Osteocyte (in vitro differentiated cells): ENCODE measurements around the gene PRDX3. TPM values are rescaled to one million over a fixed set of nuclear protein-coding genes. Genes with fewer than 3 reads are reported as not detected.
A peak's percentile ranks its signal among the peaks of the same experiment; 100 is the strongest.

Experiments used
- DNase-seq: peaks from one replicate; pipeline ENCODE4 v3.0.0; 2021; ENCODE audit warnings: mixed read lengths; ENCODE audit not compliant: unreplicated experiment; ENCODE audit errors: extremely low spot score
- H3K27ac Mint-ChIP-seq: one replicate; pipeline ENCODE4 v1.8.0; 2021; ENCODE audit warnings: mild to moderate bottlenecking, mixed read lengths; ENCODE audit not compliant: unreplicated experiment
- H3K27me3 Mint-ChIP-seq: one replicate; pipeline ENCODE4 v1.8.0; 2021; ENCODE audit warnings: mixed read lengths; ENCODE audit not compliant: unreplicated experiment
- H3K36me3 Mint-ChIP-seq: one replicate; pipeline ENCODE4 v1.8.0; 2021; ENCODE audit warnings: mixed read lengths; ENCODE audit not compliant: unreplicated experiment
- H3K4me1 Mint-ChIP-seq: one replicate; pipeline ENCODE4 v1.8.0; 2021; ENCODE audit warnings: mixed read lengths; ENCODE audit not compliant: unreplicated experiment
- H3K4me3 Mint-ChIP-seq: one replicate; pipeline ENCODE4 v1.8.0; 2021; ENCODE audit warnings: mild to moderate bottlenecking, moderate library complexity, mixed read lengths; ENCODE audit not compliant: unreplicated experiment
- H3K9me3 Mint-ChIP-seq: one replicate; pipeline ENCODE4 v1.8.0; 2021; ENCODE audit warnings: mixed read lengths; ENCODE audit not compliant: unreplicated experiment
- CTCF ChIP-seq: fragments of 200-600 bp; sonication (generic); IDR thresholded peaks from 2 replicates; pipeline ENCODE4 v1.5.0; 2021; ENCODE audit warnings: antibody characterized with exemption, mild to moderate bottlenecking, moderate library complexity
- total RNA-seq: library from RNA; stranded (reverse); gene quantifications from 2 replicates; pipeline ENCODE4 v1.2.1, GENCODE V29; 2021

PRDX3 gene
- total RNA-seq, 1 donor from 2014 or later, result 76.9 TPM

GRCh38 chr10:119199231-119199992, 20.8 kb upstream of the PRDX3 start:
- Mint-ChIP-seq H3K9me3 (no peaks in the 10 kb centered on the region), H3K27me3 (no peaks in the 10 kb centered on the region), H3K4me3 (no peak overlapping the region), H3K4me1 (no peaks in the 10 kb centered on the region), H3K27ac (no peak overlapping the region), H3K36me3 (no peaks in the 10 kb centered on the region)
- TF ChIP-seq CTCF, result peak; percentile 91
- DNase-seq, result peak; percentile 85

- H3K27ac Mint-ChIP-seq, result no peak overlapping the region
- TF ChIP-seq CTCF, result peak; percentile 39
- no peaks in the 10 kb centered on the region for H3K36me3 Mint-ChIP-seq
- no peaks in the 10 kb centered on the region for H3K4me1 Mint-ChIP-seq
- H3K4me3 Mint-ChIP-seq, result no peak overlapping the region
- no peaks in the 10 kb centered on the region for H3K27me3 Mint-ChIP-seq
- DNase-seq, result no peak
- no peaks in the 10 kb centered on the region for H3K9me3 Mint-ChIP-seq
Observed at GRCh38 chr10:119198438-119198837, 19.8 kb upstream of the PRDX3 start.

- H3K27me3 Mint-ChIP-seq, result peaks cover 3% of the 10 kb centered on the region
- H3K4me3 Mint-ChIP-seq, result no peak overlapping the region
- no peak for TF ChIP-seq CTCF
- H3K36me3 Mint-ChIP-seq, result no peaks in the 10 kb centered on the region
- no peak for DNase-seq
- H3K9me3 Mint-ChIP-seq, result no peaks in the 10 kb centered on the region
- no peak overlapping the region for H3K27ac Mint-ChIP-seq
- no peaks in the 10 kb centered on the region for H3K4me1 Mint-ChIP-seq
Observed at GRCh38 chr10:119197921-119198320, 19.3 kb upstream of the PRDX3 start.

- DNase-seq, result no peak
- Mint-ChIP-seq H3K4me3 (no peak overlapping the region), H3K9me3 (no peaks in the 10 kb centered on the region), H3K27ac (no peak overlapping the region), H3K4me1 (peaks cover 1% of the 10 kb centered on the region), H3K27me3 (peaks cover 3% of the 10 kb centered on the region), H3K36me3 (no peaks in the 10 kb centered on the region)
- TF ChIP-seq CTCF, result no peak
Observed at GRCh38 chr10:119191881-119192280, 13.3 kb upstream of the PRDX3 start.

GRCh38 chr10:119190954-119191785, 12.6 kb upstream of the PRDX3 start:
- no peak for TF ChIP-seq CTCF
- peaks cover 3% of the 10 kb centered on the region for H3K27me3 Mint-ChIP-seq

More at GRCh38 chr10:119190954-119191785, 12.6 kb upstream of the PRDX3 start:
- Mint-ChIP-seq H3K4me3 (no peak overlapping the region), H3K9me3 (no peaks in the 10 kb centered on the region), H3K27ac (no peak overlapping the region), H3K4me1 (peaks cover 1% of the 10 kb centered on the region), H3K36me3 (no peaks in the 10 kb centered on the region)
- no peak for DNase-seq
